ENCODE measurements around the gene PTPRG.
"Not testable (repeated sequence)": the region's sequence is repeated elsewhere in the genome, so short reads cannot be mapped to it uniquely, and the experiment has no call there.

Gene PTPRG

DNA sequence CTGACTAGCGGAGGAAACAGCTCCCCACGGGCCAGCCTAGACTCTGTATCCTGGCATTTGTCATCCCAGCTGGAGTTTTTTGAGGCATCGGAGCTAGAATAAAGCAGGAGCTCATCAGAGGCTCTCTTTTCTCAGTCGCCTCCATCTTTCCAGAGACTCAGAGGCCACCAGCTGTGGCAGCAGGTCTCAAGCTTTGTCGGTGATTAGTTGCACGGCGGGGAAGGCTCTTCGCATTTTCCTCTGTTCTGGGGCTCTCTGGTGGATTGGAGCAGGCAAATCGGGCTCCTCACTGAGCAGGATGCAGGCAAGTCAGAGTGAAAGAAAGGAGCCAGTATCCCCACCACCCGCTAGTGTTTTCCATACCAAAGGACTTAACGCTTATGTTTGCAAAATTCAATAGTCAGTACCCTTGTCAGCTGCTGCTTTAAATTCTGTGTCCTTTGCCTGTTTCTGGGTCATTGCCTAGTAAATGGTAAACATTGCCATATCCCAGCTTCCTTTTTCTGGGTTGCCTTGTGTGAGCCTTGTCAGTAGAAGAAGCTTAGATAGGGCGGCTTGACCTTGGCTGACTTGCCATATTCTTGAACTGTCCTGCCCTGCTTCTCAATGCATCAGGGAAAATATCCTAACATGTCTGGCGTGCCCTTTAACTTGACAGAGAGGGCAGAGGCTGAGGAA is 127.1 kb downstream of the PTPRG start:
- no peak for DNase-seq

DNA sequence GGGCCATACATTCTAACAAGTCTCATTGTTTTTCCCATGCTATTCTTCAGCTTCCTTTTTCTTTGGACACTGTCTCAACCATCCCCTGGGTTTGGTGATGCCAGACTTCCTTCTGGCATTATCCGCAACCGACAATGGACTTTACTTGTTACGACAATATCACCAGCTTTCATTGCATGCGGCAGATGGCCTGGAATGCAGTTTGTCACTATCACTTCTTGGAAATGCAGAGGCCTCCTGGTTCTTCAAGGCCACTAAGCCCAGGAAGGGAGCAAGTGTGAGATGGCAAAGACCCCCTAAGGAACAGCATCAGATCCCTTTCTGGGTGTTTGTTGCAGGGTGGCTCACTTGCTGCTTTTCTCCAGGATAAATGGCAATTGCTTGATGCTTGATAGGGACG is 128.6 kb downstream of the PTPRG start:
- no peak for DNase-seq

DNA sequence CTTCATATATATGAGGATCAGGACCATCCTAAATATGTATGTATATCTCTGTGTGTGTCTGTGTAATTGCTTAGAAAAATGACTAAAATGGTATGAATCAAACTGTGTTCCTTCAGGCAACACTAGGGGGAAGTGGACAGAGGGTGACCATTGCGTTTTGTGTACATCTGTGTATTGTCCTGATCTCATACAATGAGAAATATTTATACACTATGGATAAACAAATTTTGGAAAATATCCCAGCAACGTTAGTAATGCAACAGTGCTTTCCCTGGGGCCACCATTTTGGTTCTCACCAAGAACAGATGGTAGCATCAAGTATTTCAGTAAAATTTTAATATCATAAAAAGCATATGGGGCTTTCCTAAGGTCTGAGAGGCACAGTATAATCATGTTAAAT is 130.1 kb downstream of the PTPRG start:
- DNase-seq, result no peak

DNA sequence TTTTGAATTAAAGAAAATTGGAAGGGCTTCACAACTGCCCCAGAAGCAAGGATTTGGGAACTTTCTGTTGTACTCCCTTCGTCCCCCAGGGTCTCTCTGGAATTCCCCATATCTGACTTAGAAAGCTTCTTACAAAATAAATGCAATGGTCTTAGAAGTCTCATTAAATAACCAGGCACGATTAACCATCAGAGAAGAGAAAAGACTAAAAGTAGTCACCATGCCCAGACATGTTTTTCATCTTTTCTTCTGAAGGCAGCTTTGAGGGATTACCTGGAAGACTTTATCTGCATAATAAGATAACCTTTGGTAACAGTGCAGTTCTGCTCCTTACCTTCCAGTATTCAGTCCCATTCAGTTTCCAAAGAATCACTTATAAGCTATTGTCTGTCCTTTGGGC is 135.9 kb downstream of the PTPRG start:
- DNase-seq, result no peak

DNA sequence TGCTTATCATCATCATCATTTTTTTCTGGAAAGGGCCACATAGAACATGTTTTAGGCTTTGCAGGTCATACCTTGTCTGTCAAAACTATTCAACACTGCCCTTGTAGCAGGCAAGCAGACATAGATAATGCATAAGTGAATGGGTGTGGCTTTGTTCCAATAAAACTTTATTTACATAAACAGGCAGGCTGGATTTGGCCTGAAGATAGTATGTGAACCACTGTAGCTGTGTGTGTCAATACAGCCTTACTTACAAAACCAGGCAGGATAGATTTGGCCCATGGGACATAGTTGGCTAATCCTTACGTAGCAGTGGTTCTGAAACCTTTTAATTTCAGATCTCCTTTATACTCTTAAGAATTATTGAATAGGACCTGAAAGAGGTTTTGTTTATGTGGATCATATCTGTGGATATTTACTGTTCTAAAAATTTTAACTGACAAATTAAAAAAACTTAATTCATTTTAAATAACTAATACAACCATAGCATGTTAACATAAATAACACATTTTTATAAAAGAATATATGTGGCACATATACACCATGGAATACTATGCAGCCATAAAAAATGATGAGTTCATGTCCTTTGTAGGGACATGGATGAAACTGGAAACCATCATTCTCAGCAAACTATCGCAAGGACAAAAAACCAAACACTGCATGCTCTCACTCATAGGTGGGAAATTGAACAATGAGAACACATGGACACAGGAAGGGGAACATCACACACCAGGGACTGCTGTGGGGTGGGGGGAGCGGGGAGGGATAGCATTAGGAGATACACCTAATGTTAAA is 137.1 kb downstream of the PTPRG start:
- not testable (repeated sequence) for DNase-seq

DNA sequence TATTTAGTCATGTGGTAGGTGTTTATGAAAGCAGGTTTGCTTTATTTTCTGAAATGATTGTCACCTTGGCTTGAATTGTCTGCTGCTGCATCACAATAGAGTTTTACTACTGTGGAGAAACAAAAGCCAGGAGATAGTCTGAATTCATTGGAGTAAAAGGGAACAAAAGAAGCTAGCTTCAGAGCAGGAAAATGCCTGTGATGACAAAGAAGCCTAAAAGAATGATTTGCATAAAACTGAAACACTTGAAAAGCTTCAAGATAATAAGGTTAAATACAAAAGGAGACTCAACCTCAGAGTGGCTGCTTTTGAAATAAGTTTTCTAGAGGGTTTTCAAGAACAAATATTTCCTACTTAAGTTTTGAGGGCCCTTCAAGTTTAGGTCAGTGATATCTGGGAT is 138.3 kb downstream of the PTPRG start:
- DNase-seq, result no peak

DNA sequence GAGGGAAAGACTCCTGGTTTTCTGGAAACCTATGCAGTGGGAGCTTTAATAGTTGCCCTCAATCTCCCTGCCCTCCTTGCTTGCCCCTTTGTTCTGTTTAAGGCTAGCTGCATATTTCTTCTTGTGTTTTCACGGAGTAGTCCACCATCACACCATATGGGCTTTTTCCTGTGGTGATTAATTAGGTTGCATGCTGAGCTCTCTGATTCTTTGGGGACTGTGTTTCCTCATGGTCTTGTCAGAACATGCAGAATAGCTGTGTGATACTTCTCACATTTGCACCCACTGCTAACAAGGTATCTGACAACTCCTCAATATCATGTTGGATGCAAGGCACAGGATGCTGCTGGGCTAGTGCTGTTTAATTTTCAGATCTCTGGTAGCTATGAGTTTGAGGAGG is 139.6 kb downstream of the PTPRG start:
- no peak for DNase-seq

DNA sequence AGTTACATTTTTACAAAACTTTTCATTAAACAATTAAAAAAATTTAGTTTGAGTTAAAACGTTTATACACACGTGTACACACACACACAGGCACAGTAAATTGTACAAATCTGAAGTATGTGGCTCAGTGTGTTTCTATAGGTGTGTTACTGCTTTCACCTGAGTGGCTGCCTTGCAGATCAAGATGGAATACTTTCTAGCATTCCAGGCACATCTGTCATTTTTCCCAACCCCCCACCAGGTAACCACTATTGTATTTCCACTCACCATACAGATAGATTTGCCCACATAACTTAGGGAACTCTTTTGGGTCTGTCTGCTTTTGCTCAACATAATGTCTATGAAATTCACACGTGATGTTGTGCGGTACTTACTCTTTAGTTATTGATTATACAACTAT is 141.1 kb downstream of the PTPRG start:
- no peak for DNase-seq

DNA sequence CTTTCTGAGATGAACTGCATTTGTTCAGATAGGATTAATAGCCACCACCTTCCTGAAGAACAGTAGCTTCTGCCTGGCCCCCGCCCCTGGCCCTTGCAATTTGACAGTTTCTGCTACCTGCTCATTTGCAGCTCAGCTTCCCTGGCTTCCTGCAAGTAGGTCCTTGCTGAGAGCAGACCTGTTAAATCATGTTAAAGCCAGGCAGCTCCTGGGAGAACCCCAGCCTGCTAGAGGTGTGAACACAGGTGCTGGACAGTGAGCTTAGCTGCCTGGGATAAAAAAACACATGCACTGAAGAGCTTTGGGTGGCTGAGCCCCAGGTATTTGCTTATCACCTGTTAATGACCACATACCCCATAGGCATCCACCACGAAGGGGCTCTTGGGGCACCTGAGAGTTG is 143.4 kb downstream of the PTPRG start:
- DNase-seq, result no peak

DNA sequence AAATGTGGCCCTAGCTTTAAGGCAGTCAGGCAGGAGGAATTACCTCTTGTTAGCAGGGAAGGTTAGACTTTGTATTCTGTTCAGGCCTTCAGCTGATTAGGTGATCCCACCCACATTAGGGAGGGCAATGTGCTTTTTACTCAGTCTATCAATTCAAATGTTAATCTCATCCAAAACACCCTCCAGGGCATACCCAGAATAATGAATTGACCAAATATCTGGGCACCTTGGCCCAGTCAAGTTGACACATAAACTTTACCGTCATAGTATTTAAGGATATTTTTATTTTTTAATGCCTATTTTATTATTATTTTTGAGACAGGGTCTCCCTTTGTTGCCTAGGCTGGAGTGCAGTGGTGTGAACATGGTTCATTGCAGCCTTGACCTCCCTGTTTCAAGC is 146.1 kb downstream of the PTPRG start:
- no peak for DNase-seq

DNA sequence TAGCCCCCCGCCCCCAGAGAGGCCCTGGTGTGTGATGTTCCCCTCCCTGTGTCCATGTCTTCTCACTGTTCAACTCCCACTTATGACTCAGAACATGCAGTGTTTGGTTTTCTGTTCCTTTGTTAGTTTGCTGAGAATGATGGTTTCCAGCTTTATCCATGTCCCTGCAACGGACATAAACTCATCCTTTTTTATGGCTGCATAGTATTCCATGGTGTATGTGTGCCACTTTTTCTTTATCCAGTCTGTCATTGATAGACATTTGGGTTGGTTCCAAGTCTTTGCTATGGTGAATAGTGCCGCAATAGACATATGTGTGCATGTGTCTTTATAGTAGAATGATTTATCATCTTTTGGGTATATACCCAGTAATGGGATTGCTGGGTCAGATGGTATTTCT is 149.5 kb downstream of the PTPRG start:
- DNase-seq, result not testable (repeated sequence)

DNA sequence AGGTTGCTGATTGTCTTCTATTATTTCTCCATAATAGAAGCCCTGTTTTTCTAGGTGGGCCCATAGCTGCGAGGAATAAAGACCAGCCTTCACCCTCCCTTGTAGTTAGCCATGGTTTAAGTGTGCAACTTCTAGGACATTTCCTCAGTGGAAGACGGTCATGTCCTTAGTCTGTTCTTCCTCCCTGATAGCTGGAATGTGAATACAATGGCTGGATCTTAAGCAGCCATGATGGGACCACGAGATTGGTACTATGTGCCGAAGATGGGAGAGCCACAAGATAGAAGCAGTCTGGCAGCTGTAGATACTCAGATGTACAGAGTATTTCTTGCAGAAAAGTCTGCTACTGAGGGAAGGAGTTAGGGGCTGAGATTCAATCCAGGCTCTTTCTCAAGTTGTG is 152.9 kb downstream of the PTPRG start:
- no peak for DNase-seq

DNA sequence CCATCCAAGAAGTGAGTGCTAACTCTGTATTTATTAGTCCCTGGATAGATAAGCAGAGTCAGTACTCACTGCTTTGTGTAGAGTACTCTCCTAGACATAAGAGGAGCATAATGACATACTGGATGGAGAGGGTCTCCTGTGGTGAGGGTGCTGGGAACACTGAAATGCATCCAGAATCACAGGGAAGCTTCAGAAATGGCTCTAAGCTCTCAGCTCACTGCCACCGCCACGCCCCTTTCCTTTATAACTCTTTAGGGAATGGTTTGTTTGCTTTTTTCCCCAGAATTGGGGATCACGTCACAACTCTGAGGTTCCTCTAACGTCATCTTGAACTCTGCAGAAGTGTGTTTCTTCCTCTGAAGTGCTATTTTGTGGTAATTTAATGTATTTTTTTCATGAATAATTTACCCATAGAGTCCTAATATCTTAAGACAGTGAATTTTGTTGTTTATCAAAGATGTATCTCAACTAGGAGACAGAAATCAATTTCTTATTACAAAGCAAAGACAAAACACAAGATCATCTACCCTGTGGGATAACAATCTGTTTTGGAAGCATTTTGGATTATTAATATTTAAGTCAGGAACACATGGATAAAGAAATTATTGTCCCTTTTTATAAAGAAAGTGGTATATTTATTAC is 154.6 kb downstream of the PTPRG start:
- DNase-seq, result no peak

DNA sequence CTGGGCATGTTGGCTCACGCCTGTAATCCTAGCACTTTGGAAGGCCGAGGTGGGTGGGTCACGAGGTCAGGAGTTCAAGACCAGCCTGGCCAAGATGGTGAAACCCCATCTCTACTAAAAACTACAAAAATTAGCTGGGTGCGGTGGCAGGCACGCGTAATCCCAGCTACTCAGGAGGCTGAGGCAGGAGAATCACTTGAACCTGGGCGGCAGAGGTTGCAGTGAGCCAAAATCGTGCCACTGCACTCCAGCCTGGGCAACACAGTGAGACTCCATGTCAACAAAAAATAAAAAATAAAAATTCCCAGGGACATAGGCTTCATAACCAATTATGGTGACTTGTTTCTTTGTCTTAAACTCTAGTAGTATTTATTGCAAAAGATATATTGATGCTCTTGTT is 155.3 kb downstream of the PTPRG start:
- not testable (repeated sequence) for DNase-seq

DNA sequence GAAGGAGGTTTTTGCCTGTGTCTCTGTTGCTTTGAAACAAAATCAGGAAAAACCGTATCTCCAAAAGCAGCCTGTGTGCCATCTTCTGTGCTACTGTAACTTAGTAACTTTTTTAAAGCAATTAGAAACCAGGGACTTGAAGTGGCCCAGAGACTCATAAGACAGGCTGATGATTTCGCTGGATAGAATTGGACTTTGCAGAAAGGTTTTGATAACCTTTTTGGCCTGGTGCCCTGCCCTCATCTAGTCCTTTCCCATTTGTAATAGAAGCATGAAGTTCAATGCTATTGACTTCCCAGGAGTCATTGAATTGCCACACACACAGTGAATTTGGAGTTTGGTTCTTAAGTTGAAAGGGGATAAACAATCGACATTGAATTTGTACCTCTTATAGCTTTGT is 157.2 kb downstream of the PTPRG start:
- no peak for DNase-seq

DNA sequence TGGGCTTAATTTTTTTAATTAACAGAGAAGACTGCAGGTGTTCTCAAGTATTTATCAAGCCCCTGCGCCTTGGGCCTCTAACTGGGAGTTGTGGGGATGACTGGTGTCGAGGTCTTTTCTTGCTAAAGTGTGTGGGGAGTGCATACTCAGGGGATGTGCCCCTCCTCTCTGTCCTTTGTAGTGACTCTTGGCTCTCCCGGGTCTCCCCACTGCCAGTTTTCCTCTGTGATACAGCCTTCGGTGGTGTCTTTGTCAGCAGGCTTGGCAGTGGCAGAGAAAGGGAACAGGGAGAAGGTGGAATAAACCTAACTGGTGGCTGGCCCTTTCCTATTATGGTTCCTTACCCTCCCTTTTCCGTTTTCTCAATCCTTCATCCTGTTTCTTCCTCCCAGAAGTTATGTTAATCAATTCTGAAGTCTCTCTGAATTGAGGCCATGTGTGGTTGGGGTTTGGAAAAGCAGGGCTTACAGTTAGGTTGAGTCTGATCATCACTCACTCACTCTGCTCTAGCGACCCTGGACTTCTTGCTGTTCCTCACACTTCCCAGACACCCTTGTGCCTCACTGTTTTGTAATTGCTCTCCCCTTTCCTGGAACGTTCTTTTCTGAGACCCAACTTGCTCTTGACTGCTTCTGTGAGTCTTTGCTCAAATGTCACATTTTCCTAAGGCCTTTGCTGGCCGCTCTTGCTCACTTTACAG is 158.1 kb downstream of the PTPRG start:
- DNase-seq, result no peak

DNA sequence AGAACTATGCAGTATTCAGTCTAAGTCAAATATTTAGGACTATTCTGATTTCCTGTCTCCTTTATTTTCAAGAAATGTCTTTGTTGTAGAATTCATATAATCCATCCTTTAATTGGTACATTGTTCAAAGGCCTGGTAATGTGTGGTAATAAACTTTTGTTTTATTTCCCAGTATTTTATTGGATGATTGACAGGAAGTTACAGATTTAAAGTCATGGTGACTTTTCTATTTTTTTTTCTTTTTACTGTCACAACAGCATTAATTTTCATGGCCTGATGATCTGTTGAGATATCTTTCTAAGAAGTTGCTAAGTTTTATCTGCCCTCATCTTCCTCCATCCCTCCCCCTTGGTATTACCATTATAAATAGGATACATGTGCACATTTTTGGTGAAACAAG is 161.7 kb downstream of the PTPRG start:
- no peak for DNase-seq

DNA sequence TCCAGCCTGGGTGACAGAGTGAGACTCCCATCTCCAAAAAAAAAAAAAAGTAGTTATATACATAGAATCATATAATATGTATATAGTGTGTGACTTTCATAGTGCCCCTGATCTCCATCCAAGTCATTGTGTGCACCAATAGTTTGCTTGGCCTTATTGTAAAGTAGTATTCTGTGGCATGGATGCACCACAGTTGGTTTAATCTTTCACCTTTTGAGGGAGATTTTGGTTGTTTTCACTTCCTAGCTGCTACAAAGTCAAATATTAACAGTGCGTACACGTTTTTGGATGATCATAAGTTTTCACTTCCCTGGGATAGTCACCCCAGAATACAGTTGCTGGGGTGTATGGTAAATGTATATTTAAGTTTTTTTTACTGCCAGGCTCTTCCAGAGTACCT is 162.8 kb downstream of the PTPRG start:
- no peak for DNase-seq

DNA sequence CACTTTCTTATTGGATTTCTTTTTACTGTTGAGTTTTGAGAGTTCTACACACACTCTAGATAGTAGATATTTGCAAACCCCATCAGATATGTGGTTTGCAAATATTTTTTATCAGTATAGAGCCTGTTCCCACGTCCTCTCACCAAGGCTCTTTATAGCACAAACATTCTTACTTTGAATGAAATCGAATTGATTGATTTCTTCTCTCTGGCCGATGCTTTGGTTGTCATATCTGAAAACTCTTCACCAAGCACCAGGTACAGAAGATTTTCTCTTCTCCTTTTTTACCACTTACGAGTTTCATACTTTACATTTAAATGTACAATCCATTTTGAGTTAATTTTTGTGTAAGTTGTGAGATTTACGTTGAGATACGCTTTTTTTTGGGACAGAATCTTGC is 163.4 kb downstream of the PTPRG start:
- DNase-seq, result no peak

DNA sequence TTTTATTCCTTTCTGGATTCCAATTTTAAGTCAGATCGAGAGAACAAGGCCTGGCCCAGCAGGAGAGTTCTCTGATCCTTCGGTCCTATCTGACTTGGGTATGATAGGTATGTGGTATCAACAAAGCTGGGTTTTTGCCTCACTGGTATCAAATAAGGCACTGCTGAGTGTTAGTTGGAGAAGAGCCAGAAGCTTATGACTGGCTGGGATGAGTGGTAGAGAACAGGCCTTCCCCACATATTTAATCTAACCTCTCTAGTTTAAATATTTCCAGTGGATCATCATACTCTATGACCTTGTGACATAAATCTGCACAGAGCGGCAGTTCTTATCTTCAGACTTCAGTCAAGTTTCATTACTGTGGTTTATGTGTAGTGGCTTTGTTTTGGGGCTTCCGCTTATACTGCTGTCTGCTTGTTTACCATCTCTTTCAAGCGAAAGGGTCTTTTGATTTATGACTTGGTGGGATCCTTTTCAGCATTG is 164.5 kb downstream of the PTPRG start:
- no peak for DNase-seq

DNA sequence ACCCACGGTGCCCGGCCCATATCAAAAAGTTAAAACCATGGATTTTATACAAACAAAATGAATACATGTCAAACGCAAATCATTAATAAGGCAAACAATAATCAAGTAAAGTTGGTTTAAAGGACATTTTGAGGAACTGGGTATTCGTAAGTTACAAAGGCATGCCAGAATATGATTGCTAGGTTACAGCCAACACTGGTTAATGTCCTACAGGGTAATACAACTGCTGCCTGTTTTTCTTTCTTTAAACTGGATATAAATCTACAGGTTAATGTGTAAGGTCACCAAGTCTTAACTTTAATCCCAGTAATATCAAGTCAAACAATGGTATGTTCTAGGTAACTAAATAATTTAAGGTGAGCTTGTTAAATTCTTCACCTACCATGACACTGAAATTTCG is 166.1 kb downstream of the PTPRG start:
- no peak for DNase-seq

DNA sequence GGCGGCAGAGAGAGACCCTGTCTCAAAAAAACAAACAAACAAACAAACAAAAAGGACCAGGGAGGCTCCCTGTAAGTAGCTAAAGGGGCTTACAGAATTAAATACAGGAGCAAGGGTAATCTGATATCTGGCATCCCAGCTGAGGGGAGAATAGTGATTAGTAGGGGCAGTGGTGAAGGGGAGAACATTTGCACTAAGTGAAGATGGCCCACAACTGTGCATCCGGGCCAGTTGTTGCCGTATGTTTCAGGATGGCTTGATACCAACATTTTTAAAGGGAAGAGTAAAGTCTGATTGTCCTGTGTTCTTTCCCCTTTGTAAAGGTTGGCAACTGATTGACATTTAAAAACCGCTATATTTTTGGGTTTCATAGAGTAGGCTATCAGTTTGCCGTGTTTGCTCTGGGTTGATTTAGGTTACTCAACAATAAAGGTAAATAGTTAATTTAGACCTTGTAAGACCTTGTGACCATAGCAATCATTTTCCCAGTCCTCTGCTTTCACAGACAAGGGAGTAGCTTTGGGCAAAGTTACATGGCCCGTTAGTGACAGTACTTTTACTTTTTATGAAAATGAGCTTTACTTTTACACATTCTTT is 167.8 kb downstream of the PTPRG start:
- no peak for DNase-seq

DNA sequence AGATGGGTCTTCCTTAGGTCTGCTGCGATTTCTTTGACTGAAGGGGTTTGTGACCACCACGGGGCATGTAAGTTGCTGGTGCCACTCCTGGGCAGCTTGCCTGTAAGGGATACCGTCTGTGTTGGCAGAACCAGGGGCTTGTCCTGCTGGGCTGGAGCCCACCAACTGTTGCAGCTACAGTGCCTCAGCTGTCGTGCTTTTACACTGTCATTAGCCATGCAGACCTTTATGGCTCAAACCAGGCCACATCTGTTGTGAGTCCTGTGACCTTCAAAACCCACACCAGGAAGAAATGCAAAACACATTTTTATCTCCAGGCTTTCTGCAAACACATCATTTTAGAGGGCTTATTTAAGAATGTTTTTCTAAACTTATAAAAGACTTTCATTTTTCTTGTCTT is 168.7 kb downstream of the PTPRG start:
- DNase-seq, result no peak

All from CD4-positive, alpha-beta T cell treated with Interleukin-12 subunit alpha and Interleukin-12 subunit beta, for 1 hour (primary cell).